ENCODE data around the gene LRRC8A.
A peak's percentile ranks its signal among the peaks of the same experiment; 100 is the strongest.
"Not testable (repeated sequence)": the region's sequence is repeated elsewhere in the genome, so short reads cannot be mapped to it uniquely, and the experiment has no call there.

The LRRC8A gene

GRCh38 chr9:128851779-128852600, 29.9 kb upstream of the LRRC8A start:
- not testable (repeated sequence) for H3K4me3 ChIP-seq (ENCODE audit: low read length); H3K4me1 ChIP-seq (ENCODE audit: low read length); H3K9ac ChIP-seq (ENCODE audit: low read length); H3K36me3 ChIP-seq (replicated peaks; ENCODE audit: low read depth, low read length); H3K79me2 ChIP-seq (ENCODE audit: low read length); H2AFZ ChIP-seq (ENCODE audit: low read depth, low read length); H4K20me1 ChIP-seq (ENCODE audit: insufficient read depth, low read length); H3K27ac ChIP-seq (ENCODE audit: low read length); H3K27me3 ChIP-seq (ENCODE audit: low read depth, low read length); H3K4me2 ChIP-seq (ENCODE audit: low read length); H3K9me3 ChIP-seq (ENCODE audit: insufficient read depth, low read length)
- peak; percentile 40 for TF ChIP-seq CTCF (IDR thresholded peaks at IDR 0.05; ENCODE audit: low read depth, low read length)

- H3K27ac ChIP-seq (ENCODE audit: low read length); H3K79me2 ChIP-seq (ENCODE audit: low read length); H3K4me3 ChIP-seq (ENCODE audit: low read length); H3K27me3 ChIP-seq (ENCODE audit: low read depth, low read length); H4K20me1 ChIP-seq (ENCODE audit: insufficient read depth, low read length); H3K9me3 ChIP-seq (ENCODE audit: insufficient read depth, low read length); H3K4me2 ChIP-seq (ENCODE audit: low read length); H3K9ac ChIP-seq (ENCODE audit: low read length); H3K36me3 ChIP-seq (replicated peaks; ENCODE audit: low read depth, low read length); H2AFZ ChIP-seq (ENCODE audit: low read depth, low read length); H3K4me1 ChIP-seq (ENCODE audit: low read length): not testable (repeated sequence)
Observed at GRCh38 chr9:128852646-128853045, 29.3 kb upstream of the LRRC8A start.

DNA sequence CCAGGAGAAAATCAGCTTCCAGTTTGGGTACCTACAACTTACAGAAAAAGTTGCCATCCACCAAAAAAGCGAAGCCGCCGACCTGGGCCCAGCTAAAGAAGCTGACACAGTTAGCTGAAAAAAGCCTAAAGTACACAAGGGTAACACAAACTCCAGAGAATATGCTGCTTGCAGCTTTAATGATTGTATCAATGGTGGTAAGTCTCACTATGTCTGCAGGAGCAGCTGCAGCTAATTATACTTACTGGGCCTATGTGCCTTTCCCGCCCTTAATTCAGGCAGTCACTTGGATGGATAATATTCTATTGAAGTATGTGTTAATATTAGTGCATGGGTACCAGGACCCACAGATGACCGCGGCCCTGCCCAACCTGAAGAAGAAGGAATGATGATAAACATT, 27.5 kb upstream of the LRRC8A start:
- H3K27ac ChIP-seq (ENCODE audit: low read length); H4K20me1 ChIP-seq (ENCODE audit: insufficient read depth, low read length); H3K9me3 ChIP-seq (ENCODE audit: insufficient read depth, low read length); H3K27me3 ChIP-seq (ENCODE audit: low read depth, low read length); H3K36me3 ChIP-seq (replicated peaks; ENCODE audit: low read depth, low read length); H3K9ac ChIP-seq (ENCODE audit: low read length); H2AFZ ChIP-seq (ENCODE audit: low read depth, low read length); H3K4me2 ChIP-seq (ENCODE audit: low read length); H3K4me1 ChIP-seq (ENCODE audit: low read length); H3K79me2 ChIP-seq (ENCODE audit: low read length); H3K4me3 ChIP-seq (ENCODE audit: low read length): not testable (repeated sequence)

DNA sequence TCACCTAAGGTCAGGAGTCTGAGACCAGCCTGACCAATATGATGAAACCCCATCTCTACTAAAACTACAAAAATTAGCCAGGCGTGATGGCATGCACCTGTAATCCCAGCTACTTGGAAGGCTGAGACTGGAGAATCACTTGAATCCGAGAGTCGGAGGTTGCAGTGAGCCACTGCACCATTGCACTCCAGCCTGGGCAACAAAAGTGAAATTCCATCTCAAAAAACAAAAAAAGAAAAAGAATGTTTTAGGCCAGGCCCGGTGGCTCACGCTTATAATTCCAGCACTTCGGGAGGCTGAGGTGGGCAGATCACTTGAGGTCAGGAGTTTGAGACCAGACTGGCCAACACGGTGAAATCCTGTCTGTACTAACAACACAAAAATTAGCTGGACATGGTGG, 23.5 kb upstream of the LRRC8A start:
- not testable (repeated sequence) for H3K4me2 ChIP-seq (ENCODE audit: low read length); H2AFZ ChIP-seq (ENCODE audit: low read depth, low read length); H4K20me1 ChIP-seq (ENCODE audit: insufficient read depth, low read length); H3K79me2 ChIP-seq (ENCODE audit: low read length); H3K27ac ChIP-seq (ENCODE audit: low read length); H3K4me3 ChIP-seq (ENCODE audit: low read length); H3K36me3 ChIP-seq (replicated peaks; ENCODE audit: low read depth, low read length); H3K4me1 ChIP-seq (ENCODE audit: low read length); H3K9ac ChIP-seq (ENCODE audit: low read length); H3K9me3 ChIP-seq (ENCODE audit: insufficient read depth, low read length); H3K27me3 ChIP-seq (ENCODE audit: low read depth, low read length)

- Histone ChIP-seq H3K27ac (ENCODE audit: low read length) (no peak overlapping the region), H3K4me2 (ENCODE audit: low read length) (no peak overlapping the region), H3K9me3 (ENCODE audit: insufficient read depth, low read length) (no peaks in the 10 kb centered on the region), H4K20me1 (ENCODE audit: insufficient read depth, low read length) (no peaks in the 10 kb centered on the region), H3K4me3 (ENCODE audit: low read length) (no peak overlapping the region), H3K4me1 (ENCODE audit: low read length) (peaks cover 2% of the 10 kb centered on the region; the same call in 1 of the 2 replicates), H2AFZ (ENCODE audit: low read depth, low read length) (no peak overlapping the region), H3K36me3 (replicated peaks; ENCODE audit: low read depth, low read length) (no peaks in the 10 kb centered on the region), H3K9ac (ENCODE audit: low read length) (no peak overlapping the region), H3K27me3 (ENCODE audit: low read depth, low read length) (no peaks in the 10 kb centered on the region), H3K79me2 (ENCODE audit: low read length) (no peaks in the 10 kb centered on the region)
- TF ChIP-seq CTCF (IDR thresholded peaks at IDR 0.05; ENCODE audit: low read depth, low read length), result no peak
- TF ChIP-seq EZH2phosphoT487 (IDR thresholded peaks at IDR 0.05; ENCODE audit: low read depth), result no peak
Observed at GRCh38 chr9:128860937-128861336, 21.0 kb upstream of the LRRC8A start.

Data from OCI-LY3 (cell line).